Measurements from ENCODE around the gene PDZK1. TPM values are rescaled to one million over a fixed set of nuclear protein-coding genes. Genes with fewer than 3 reads are reported as not detected.
"Not testable (repeated sequence)": the region's sequence is repeated elsewhere in the genome, so short reads cannot be mapped to it uniquely, and the experiment has no call there.

The PDZK1 gene
- total and polyA plus RNA-seq, 7 donors, result 0.15 to 1.6 (median 0.44) TPM; not detected in 3

GRCh38 chr1:145643990-145644389 is 63.2 kb downstream of the PDZK1 start:
- H3K9me3 ChIP-seq; H3K27ac ChIP-seq; ATAC-seq; H3K4me1 ChIP-seq; DNase-seq; H3K4me3 ChIP-seq; intact Hi-C loops (cut with DNase I); H3K27me3 ChIP-seq (ENCODE audit: insufficient read depth in 3 of 3, low read length in 2 of 3); H3K36me3 ChIP-seq (ENCODE audit: insufficient read depth in 1 of 2, low read depth in 1 of 2): not testable (repeated sequence)
- no CpG with 5 or more reads among the region's 1 CpG for WGBS, 3 donors

- 93 to 100% (median 100%) methylated on average over 1 of the region's 2 CpGs for WGBS, 3 donors
- H3K27ac ChIP-seq; H3K4me1 ChIP-seq; H3K27me3 ChIP-seq (ENCODE audit: insufficient read depth in 3 of 3, low read length in 2 of 3); H3K4me3 ChIP-seq; intact Hi-C loops (cut with DNase I); H3K9me3 ChIP-seq; DNase-seq; H3K36me3 ChIP-seq (ENCODE audit: insufficient read depth in 1 of 2, low read depth in 1 of 2); ATAC-seq: not testable (repeated sequence)
Observed at GRCh38 chr1:145641886-145642285, 65.3 kb downstream of the PDZK1 start.

- ATAC-seq; H3K27me3 ChIP-seq (ENCODE audit: insufficient read depth in 3 of 3, low read length in 2 of 3); DNase-seq; H3K27ac ChIP-seq; H3K4me1 ChIP-seq; H3K36me3 ChIP-seq (ENCODE audit: insufficient read depth in 1 of 2, low read depth in 1 of 2); H3K9me3 ChIP-seq; intact Hi-C loops (cut with DNase I); H3K4me3 ChIP-seq: not testable (repeated sequence)
- WGBS, 3 donors, result 81 to 89% (median 82%) methylated on average over 1 of the region's 1 CpG
Observed at GRCh38 chr1:145636237-145636636, 70.9 kb downstream of the PDZK1 start.

GRCh38 chr1:145622177-145622576 is 85.0 kb downstream of the PDZK1 start:
- H3K9me3 ChIP-seq; ATAC-seq; intact Hi-C loops (cut with DNase I); H3K27ac ChIP-seq; DNase-seq; H3K4me3 ChIP-seq; H3K4me1 ChIP-seq; H3K36me3 ChIP-seq (ENCODE audit: insufficient read depth in 1 of 2, low read depth in 1 of 2); H3K27me3 ChIP-seq (ENCODE audit: insufficient read depth in 3 of 3, low read length in 2 of 3): not testable (repeated sequence)
- no CpG with 5 or more reads among the region's 1 CpG for WGBS, 3 donors

Other genes with a start within 250 kb of the PDZK1 start
- gene GPR89A, start 99.4 kb downstream of the PDZK1 start, total RNA-seq, result 10 to 100 TPM in 3 of 4 donors, 1 to 10 TPM in 1; 7.6 to 12.8 (median 11.3) TPM
- 10 to 100 TPM in 2 of 3 donors, 1 to 10 TPM in 1; 8.4 to 12.0 (median 11.1) TPM for gene GPR89A, start 99.4 kb downstream of the PDZK1 start, polyA plus RNA-seq
- gene CD160, start 12.1 kb upstream of the PDZK1 start, total RNA-seq, result not detected
- gene CD160, start 12.1 kb upstream of the PDZK1 start, polyA plus RNA-seq, result under 1 TPM in 1 of 3 donors, not detected in 2; 0.03 TPM
- 10 to 100 TPM; 44.5 to 81.6 (median 62.8) TPM for gene RNF115, start 116.7 kb upstream of the PDZK1 start, total RNA-seq
- gene RNF115, start 116.7 kb upstream of the PDZK1 start, polyA plus RNA-seq, result 10 to 100 TPM in 2 of 3 donors, 1 to 10 TPM in 1; 3.2 to 52.6 (median 24.9) TPM
- gene POLR3C, start 116.8 kb upstream of the PDZK1 start, total RNA-seq, result 10 to 100 TPM; 13.2 to 21.8 (median 18.9) TPM
- 10 to 100 TPM in 1 of 3 donors, 1 to 10 TPM in 2; 8.6 to 16.8 (median 9.9) TPM for gene POLR3C, start 116.8 kb upstream of the PDZK1 start, polyA plus RNA-seq
- gene NUDT17, start 138.3 kb upstream of the PDZK1 start, total RNA-seq, result 1 to 10 TPM; 1.4 to 2.9 (median 1.7) TPM
- gene NUDT17, start 138.3 kb upstream of the PDZK1 start, polyA plus RNA-seq, result 1 to 10 TPM; 1.6 to 2.7 (median 1.9) TPM
- gene PIAS3, start 151.7 kb upstream of the PDZK1 start, total RNA-seq, result 10 to 100 TPM in 3 of 4 donors, 1 to 10 TPM in 1; 9.7 to 18.2 (median 15.3) TPM
- gene PIAS3, start 151.7 kb upstream of the PDZK1 start, polyA plus RNA-seq, result 10 to 100 TPM; 14.4 to 26.2 (median 19.1) TPM
- gene ANKRD35, start 178.5 kb upstream of the PDZK1 start, total RNA-seq, result 1 to 10 TPM; 2.6 to 6.0 (median 4.6) TPM
- gene ANKRD35, start 178.5 kb upstream of the PDZK1 start, polyA plus RNA-seq, result 10 to 100 TPM in 1 of 3 donors, 1 to 10 TPM in 2; 3.1 to 16.5 (median 7.8) TPM
- gene ITGA10, start 202.7 kb upstream of the PDZK1 start, total RNA-seq, result 10 to 100 TPM in 1 of 4 donors, 1 to 10 TPM in 3; 1.0 to 18.0 (median 5.4) TPM
- 10 to 100 TPM in 1 of 3 donors, 1 to 10 TPM in 2; 1.4 to 24.8 (median 1.7) TPM for gene ITGA10, start 202.7 kb upstream of the PDZK1 start, polyA plus RNA-seq
- 10 to 100 TPM; 19.3 to 36.3 (median 23.1) TPM for gene PEX11B, start 211.3 kb upstream of the PDZK1 start, total RNA-seq
- 10 to 100 TPM; 22.8 to 34.8 (median 29.4) TPM for gene PEX11B, start 211.3 kb upstream of the PDZK1 start, polyA plus RNA-seq
- 100 to 1,000 TPM in 3 of 4 donors, 10 to 100 TPM in 1; 82.9 to 254 (median 174) TPM for gene RBM8A, start 220.1 kb upstream of the PDZK1 start, total RNA-seq
- gene RBM8A, start 220.1 kb upstream of the PDZK1 start, polyA plus RNA-seq, result 100 to 1,000 TPM; 193 to 527 (median 243) TPM

All from psoas muscle (tissue), 8 donors.